Gastroesophageal sphincter (tissue), 4 donors: ENCODE data around the gene CHCT1. TPM values are rescaled to one million over a fixed set of nuclear protein-coding genes. Genes with fewer than 3 reads are reported as not detected.
"Not testable (repeated sequence)": the region's sequence is repeated elsewhere in the genome, so short reads cannot be mapped to it uniquely, and the experiment has no call there.

Experiments used
- ATAC-seq: fragments of 150-250 bp; one replicate; pipeline ENCODE4 v1.9.1; 2016; ENCODE audit warnings: mild to moderate bottlenecking, moderate library complexity
- H3K27ac ChIP-seq, 4 donors: fragments of 200-600 bp; sonication (generic) in 3 of 4; 1 replicate in 3 of 4; 2 replicates in 1 of 4; pipeline ENCODE4 v1.5.1; 2016 to 2019
- H3K27me3 ChIP-seq: fragments of 200-600 bp; sonication (generic); one replicate; pipeline ENCODE4 v1.5.1; 2019
- H3K36me3 ChIP-seq, 2 donors: fragments of 200-600 bp; sonication (generic); one replicate each; pipeline ENCODE4 v1.5.1; 2019; ENCODE audit warnings: control low read depth in 1 of 2
- H3K4me1 ChIP-seq, 3 donors: fragments of 200-600 bp; sonication (generic); 1 replicate in 2 of 3; 2 replicates in 1 of 3; pipeline ENCODE4 v1.5.1; 2016 to 2019; ENCODE audit warnings: control low read depth in 2 of 3
- H3K4me3 ChIP-seq, 2 donors: fragments of 200-600 bp; sonication (generic); one replicate each; pipeline ENCODE4 v1.5.1; 2019; ENCODE audit warnings: mild to moderate bottlenecking in 1 of 2, moderate library complexity in 1 of 2
- H3K9me3 ChIP-seq, 3 donors: fragments of 200-600 bp; sonication (generic); one replicate each; pipeline ENCODE4 v1.5.1; 2017 to 2019; ENCODE audit warnings: control low read depth in 2 of 3
- CTCF ChIP-seq, 4 experiments: fragments of 200-600 bp in 2 of 4; fragments of 450-650 bp in 2 of 4; sonication (generic) in 1 of 4; IDR thresholded peaks; one replicate each; pipeline ENCODE4 v1.5.1; 2017 to 2019; ENCODE audit warnings: antibody characterized with exemption in 4 of 4, mild to moderate bottlenecking in 2 of 4, moderate library complexity in 2 of 4
- EP300 ChIP-seq: sonication (generic); formaldehyde crosslinking; IDR thresholded peaks from one replicate; pipeline ENCODE4 v1.6.1; 2017; ENCODE audit warnings: antibody characterized with exemption, mild to moderate bottlenecking
- POLR2A ChIP-seq, 2 donors: fragments of 450-650 bp; IDR thresholded peaks; one replicate each; pipeline ENCODE4 v1.6.1; 2017; ENCODE audit warnings: antibody characterized with exemption in 2 of 2, mild to moderate bottlenecking in 2 of 2, moderate library complexity in 1 of 2
- POLR2AphosphoS5 ChIP-seq: sonication (generic); formaldehyde crosslinking; IDR thresholded peaks from one replicate; pipeline ENCODE4 v1.6.1; 2017; ENCODE audit warnings: antibody characterized with exemption
- WGBS, 2 donors: methylation state at CpG; one replicate each; pipeline ENCODE4 v1.1.5; 2018; ENCODE audit warnings: low coverage in 1 of 2; 5-methylcytosine and 5-hydroxymethylcytosine counted together
- total RNA-seq, 4 donors: library from RNA; depleted of rRNA; stranded (reverse); fragments of >200 nt; gene quantifications; one replicate each; pipeline ENCODE4 v1.1.0, GENCODE V29; 2016

CHCT1 gene
- total RNA-seq, 4 donors from 2014 or later, result not detected

GRCh38 chr17:60416368-60416925, 5.8 kb upstream of the CHCT1 start:
- no peaks in the 10 kb centered on the region for H3K9me3 ChIP-seq
- ATAC-seq, result no peak
- H3K4me1 ChIP-seq, result peaks cover 0 to 7% (median 0%) of the 10 kb centered on the region in 3 donors
- 76 to 82% methylated on average over 2 of the region's 2 CpGs for WGBS, 2 donors
- H3K4me3 ChIP-seq, result no peak overlapping the region
- H3K27me3 ChIP-seq, result no peaks in the 10 kb centered on the region
- H3K36me3 ChIP-seq, result no peaks in the 10 kb centered on the region
- no peak for TF ChIP-seq EP300
- no peak for TF ChIP-seq CTCF (IDR thresholded peaks at IDR 0.05)
- TF ChIP-seq POLR2A (IDR thresholded peaks at IDR 0.05), result no peak
- no peak for TF ChIP-seq POLR2AphosphoS5
- no peak overlapping the region for H3K27ac ChIP-seq

GRCh38 chr17:60419003-60419402, 3.3 kb upstream of the CHCT1 start:
- H3K27me3 ChIP-seq, H3K27ac ChIP-seq, H3K4me3 ChIP-seq, H3K36me3 ChIP-seq, ATAC-seq, H3K9me3 ChIP-seq: not testable (repeated sequence)
- 85 to 92% methylated on average over 4 of the region's 4 CpGs for WGBS, 2 donors
- H3K4me1 ChIP-seq, result peaks cover 0 to 17% (median 0%) of the 10 kb centered on the region in 3 donors

- not testable (repeated sequence) for ATAC-seq, H3K27ac ChIP-seq, H3K36me3 ChIP-seq, H3K9me3 ChIP-seq, H3K4me3 ChIP-seq, H3K27me3 ChIP-seq
- 80 to 96% methylated on average over 3 to 7 of the region's 7 CpGs for WGBS, 2 donors
- H3K4me1 ChIP-seq, result peaks cover 0 to 17% (median 0%) of the 10 kb centered on the region in 3 donors
These were observed 2.4 kb upstream of the CHCT1 start for GRCh38 chr17:60419875-60420274.

GRCh38 chr17:60421273-60422161, 772 bp upstream of the CHCT1 start:
- no peaks in the 10 kb centered on the region for H3K9me3 ChIP-seq
- 0 to 14% methylated on average over 5 to 8 of the region's 66 CpGs for WGBS, 2 donors
- peak overlapping the region in 1 of 4 donors; percentile 68 for H3K27ac ChIP-seq
- peak overlapping the region; percentile 32 to 56 for H3K4me3 ChIP-seq
- no peaks in the 10 kb centered on the region for H3K36me3 ChIP-seq
- peak; percentile 91 for ATAC-seq
- TF ChIP-seq POLR2A (IDR thresholded peaks at IDR 0.05), result no peak
- no peak for TF ChIP-seq EP300
- peak; percentile 78 to 96 (median 86) for TF ChIP-seq CTCF (IDR thresholded peaks at IDR 0.05)
- no peak for TF ChIP-seq POLR2AphosphoS5
- peaks cover 0 to 17% (median 0%) of the 10 kb centered on the region in 3 donors for H3K4me1 ChIP-seq
- H3K27me3 ChIP-seq, result no peaks in the 10 kb centered on the region

- TF ChIP-seq POLR2AphosphoS5, result no peak
- TF ChIP-seq POLR2A (IDR thresholded peaks at IDR 0.05), result no peak
- TF ChIP-seq CTCF (IDR thresholded peaks at IDR 0.05), result no peak
- TF ChIP-seq EP300, result no peak
- no peaks in the 10 kb centered on the region for H3K36me3 ChIP-seq
- H3K9me3 ChIP-seq, result no peaks in the 10 kb centered on the region
- H3K27ac ChIP-seq, result no peak overlapping the region
- H3K4me1 ChIP-seq, result peaks cover 0 to 17% (median 0%) of the 10 kb centered on the region in 3 donors
- ATAC-seq, result no peak
- no peak overlapping the region for H3K4me3 ChIP-seq
- H3K27me3 ChIP-seq, result no peaks in the 10 kb centered on the region
- 72% methylated on average over 2 of the region's 3 CpGs; no CpG with 5 or more reads in 1 of the 2 donors for WGBS, 2 donors
These were observed 1.6 kb downstream of the CHCT1 start for GRCh38 chr17:60423865-60424264.

GRCh38 chr17:60425626-60426025, 3.3 kb downstream of the CHCT1 start:
- whole genome bisulfite sequencing, 2 donors, result no CpG with 5 or more reads among the region's 6 CpGs
- TF ChIP-seq CTCF (IDR thresholded peaks at IDR 0.05) (no peak), POLR2AphosphoS5 (no peak), EP300 (no peak), POLR2A (IDR thresholded peaks at IDR 0.05) (no peak)
- no peak for ATAC-seq
- peaks cover 0 to 17% (median 0%) of the 10 kb centered on the region in 3 donors for H3K4me1 ChIP-seq
- H3K36me3 ChIP-seq, result no peaks in the 10 kb centered on the region
- no peaks in the 10 kb centered on the region for H3K9me3 ChIP-seq
- H3K27ac ChIP-seq, result no peak overlapping the region
- no peaks in the 10 kb centered on the region for H3K27me3 ChIP-seq
- no peak overlapping the region for H3K4me3 ChIP-seq
